NCI-H2107 treated with DMSO at 0.1 percent for 48 hours (cell line): Measurements from ENCODE around the gene ARCN1.
"Not testable (repeated sequence)": the region's sequence is repeated elsewhere in the genome, so short reads cannot be mapped to it uniquely, and the experiment has no call there.

ENCODE experiments used
- DNase-seq: peaks from one replicate; lab custom pipeline; 2025; ENCODE audit not compliant: unreplicated experiment; lab: John Stamatoyannopoulos, UW

Gene ARCN1

GRCh38 chr11:118604566-118604965, 32.4 kb downstream of the ARCN1 start:
- no peak for DNase-seq

GRCh38 chr11:118605116-118605867, 33.1 kb downstream of the ARCN1 start:
- DNase-seq: no peak

GRCh38 chr11:118606157-118606843, 34.1 kb downstream of the ARCN1 start:
- no peak for DNase-seq

GRCh38 chr11:118606844-118607228, 34.6 kb downstream of the ARCN1 start:
- DNase-seq: no peak

- peak; percentile 18 for DNase-seq
Measured at GRCh38 chr11:118607401-118608359, 35.5 kb downstream of the ARCN1 start, which contains the start of gene PHLDB1. TSS of gene PHLDB1 (plus strand) at chr11:118607615. CDS start at chr11:118613837, 6,222 bp downstream.

GRCh38 chr11:118608360-118609227, 36.4 kb downstream of the ARCN1 start:
- DNase-seq: no peak

GRCh38 chr11:118609380-118610224, 37.4 kb downstream of the ARCN1 start:
- no peak for DNase-seq

GRCh38 chr11:118610225-118610772, 38.1 kb downstream of the ARCN1 start:
- DNase-seq: no peak

GRCh38 chr11:118610773-118611432, 38.7 kb downstream of the ARCN1 start:
- DNase-seq: no peak

GRCh38 chr11:118611433-118611795, 39.2 kb downstream of the ARCN1 start:
- DNase-seq: not testable (repeated sequence)

GRCh38 chr11:118612378-118612777, 40.2 kb downstream of the ARCN1 start:
- DNase-seq: no peak

GRCh38 chr11:118614511-118614910, 42.3 kb downstream of the ARCN1 start:
- no peak for DNase-seq

GRCh38 chr11:118615282-118615975, 43.2 kb downstream of the ARCN1 start:
- DNase-seq: no peak

GRCh38 chr11:118615976-118616371, 43.8 kb downstream of the ARCN1 start:
- DNase-seq: no peak

- DNase-seq: no peak
Measured at GRCh38 chr11:118618115-118618990, 46.1 kb downstream of the ARCN1 start.

GRCh38 chr11:118618991-118619375, 46.8 kb downstream of the ARCN1 start:
- DNase-seq: no peak
